SU-DHL-6 (cell line): ENCODE data around the gene EPB41L4B.

Source experiments
- CTCF ChIP-seq: fragments of 200-600 bp; sonication (generic); IDR thresholded peaks from one replicate; pipeline ENCODE4 v1.5.1; 2017; ENCODE audit warnings: antibody characterized with exemption, mild to moderate bottlenecking, low read length, moderate library complexity; ENCODE audit not compliant: insufficient read depth, poor library complexity, severe bottlenecking
- EZH2phosphoT487 ChIP-seq: fragments of 200-600 bp; sonication (generic), shearing (Covaris generic); conservative IDR thresholded peaks from 2 replicates; pipeline ENCODE4 v1.6.1; 2018; ENCODE audit warnings: mild to moderate bottlenecking, antibody characterized with exemption, low read length, moderate library complexity, mixed read lengths

GRCh38 chr9:109269839-109270238 is 51.0 kb downstream of the EPB41L4B start:
- TF ChIP-seq CTCF (no peak), EZH2phosphoT487 (no peak)
